HCT116 (cell line): ENCODE data around the gene MTARC2. TPM values are rescaled to one million over a fixed set of nuclear protein-coding genes. Genes with fewer than 3 reads are reported as not detected.

ENCODE experiments used
- ATAC-seq: fragments of 200-7000 bp; cut with Tn5 transposase; 2 replicates; pipeline ENCODE4 v1.9.1; 2020; ENCODE audit warnings: mild to moderate bottlenecking, moderate library complexity
- BruUV-seq: library from RNA; stranded (reverse); fragments of 400-500 nt; replicated peaks from 2 replicates; lab custom pipeline; 2021; lab: Mats Ljungman, UMichigan
- CTCF ChIA-PET: fragments of 300-600 bp; sonication (Branson Sonifier 250); formaldehyde crosslinking; loops from one replicate; lab custom pipeline; 2021; ENCODE audit warnings: antibody characterized with exemption; lab: Charles Lee
- POLR2A ChIA-PET: fragments of 300-600, 350-600 bp; sonication (Branson Sonifier 250); formaldehyde crosslinking; loops from one replicate; lab custom pipeline; 2021; ENCODE audit warnings: antibody characterized with exemption; lab: Charles Lee
- RAD21 ChIA-PET, 2 experiments: fragments of 300-600 bp; sonication (Branson Sonifier 250); formaldehyde crosslinking; loops; one replicate each; lab custom pipeline; 2023; ENCODE audit warnings: low total read pairs in 2 of 2; ENCODE audit not compliant: uncharacterized antibody in 2 of 2, unreplicated experiment in 2 of 2, low non-redundant PET in 1 of 2; lab: Charles Lee
- DNase-seq: peaks from one replicate; pipeline ENCODE4 v3.0.0-alpha.2; 2010; ENCODE audit warnings: low read depth, low spot score
- H2AFZ ChIP-seq: fragments of 200-600 bp; shearing (Covaris generic), sonication (generic); 2 replicates; pipeline ENCODE4 v1.6.1; 2017; ENCODE audit warnings: low read depth, mixed run types, mixed read lengths, antibody characterized with exemption, low read length; ENCODE audit not compliant: poor library complexity, severe bottlenecking
- H3K27ac ChIP-seq: 2 replicates; pipeline ENCODE4 v1.5.1; 2012; ENCODE audit warnings: low read depth, low read length
- H3K27me3 ChIP-seq: fragments of 200-600 bp; sonication (generic); 2 replicates; pipeline ENCODE4 v1.6.1; 2016; ENCODE audit warnings: mixed run types, low read length, mixed read lengths; ENCODE audit not compliant: insufficient read depth
- H3K36me3 ChIP-seq, 2 experiments: fragments of 200-500 bp in 1 of 2; fragments of 200-600 bp in 1 of 2; sonication (Bioruptor generic) in 1 of 2; sonication (generic) in 1 of 2; 2 replicates each; pipeline versions ENCODE4 v1.5.1 to v1.6.1; 2014 to 2016; ENCODE audit warnings: low read length in 2 of 2, inconsistent platforms in 1 of 2, mixed read lengths in 1 of 2, mixed run types in 1 of 2; ENCODE audit not compliant: insufficient read depth in 2 of 2, control insufficient read depth in 1 of 2
- H3K4me1 ChIP-seq, 2 experiments: fragments of 200-600 bp in 1 of 2; sonication (generic) in 1 of 2; 2 replicates each; pipeline versions ENCODE4 v1.5.1 to v1.6.1; 2012 to 2017; ENCODE audit warnings: low read length in 2 of 2, inconsistent platforms in 1 of 2, mild to moderate bottlenecking in 1 of 2, mixed read lengths in 1 of 2, mixed run types in 1 of 2, moderate library complexity in 1 of 2; ENCODE audit not compliant: insufficient read depth in 2 of 2, control insufficient read depth in 1 of 2
- H3K4me2 ChIP-seq: fragments of 200-600 bp; sonication (generic); 2 replicates; pipeline ENCODE4 v1.6.1; 2017; ENCODE audit warnings: mixed run types, low read length, mixed read lengths
- H3K4me3 ChIP-seq, 2 experiments: fragments of 200-600 bp in 1 of 2; sonication (generic) in 1 of 2; replicated peaks in 1 of 2; 2 replicates each; pipeline ENCODE4 v1.5.1; 2011 to 2016; ENCODE audit warnings: low read length in 2 of 2, control low read depth in 1 of 2, low read depth in 1 of 2, mild to moderate bottlenecking in 1 of 2, mixed read lengths in 1 of 2, mixed run types in 1 of 2
- H3K79me2 ChIP-seq: fragments of 200-600 bp; sonication (generic); 2 replicates; pipeline ENCODE4 v1.6.1; 2017; ENCODE audit warnings: mild to moderate bottlenecking, mixed run types, low read length, moderate library complexity, mixed read lengths; ENCODE audit not compliant: insufficient read depth
- H3K9ac ChIP-seq: fragments of 200-600 bp; sonication (generic); 2 replicates; pipeline ENCODE4 v1.6.1; 2016; ENCODE audit warnings: low read length, mixed read lengths
- H3K9me2 ChIP-seq: fragments of 200-600 bp; sonication (generic), shearing (Covaris generic); 2 replicates; pipeline ENCODE4 v1.6.1; 2017; ENCODE audit warnings: mixed run types, mild to moderate bottlenecking, moderate library complexity; ENCODE audit not compliant: insufficient read depth
- H3K9me3 ChIP-seq, 2 experiments: fragments of 200-500 bp in 1 of 2; fragments of 200-600 bp in 1 of 2; sonication (Bioruptor generic) in 1 of 2; sonication (generic) in 1 of 2; 2 replicates each; pipeline ENCODE4 v1.6.1; 2014 to 2017; ENCODE audit warnings: low read length in 2 of 2, mixed read lengths in 2 of 2, inconsistent platforms in 1 of 2, low read depth in 1 of 2, mild to moderate bottlenecking in 1 of 2, mixed run types in 1 of 2, moderate library complexity in 1 of 2; ENCODE audit not compliant: control insufficient read depth in 1 of 2, insufficient read depth in 1 of 2
- H4K20me1 ChIP-seq: fragments of 200-600 bp; sonication (generic), shearing (Covaris generic); 2 replicates; pipeline ENCODE4 v1.6.1; 2017; ENCODE audit warnings: mixed run types, mild to moderate bottlenecking, moderate library complexity; ENCODE audit not compliant: insufficient read depth
- ELF1 ChIP-seq: IDR thresholded peaks from 2 replicates; pipeline ENCODE4 v1.6.1; 2012; ENCODE audit warnings: low read depth, borderline replicate concordance
- EZH2 ChIP-seq: fragments of 200-600 bp; sonication (generic); IDR thresholded peaks from 2 replicates; pipeline ENCODE4 v1.6.1; 2017; ENCODE audit warnings: antibody characterized with exemption, mixed run types
- FOSL1 ChIP-seq: IDR thresholded peaks from 2 replicates; pipeline ENCODE4 v1.6.1; 2012; ENCODE audit warnings: low read depth
- RAD21 ChIP-seq: IDR thresholded peaks from 2 replicates; pipeline ENCODE4 v1.6.1; 2012; ENCODE audit warnings: low read depth, mild to moderate bottlenecking
- SIN3A ChIP-seq: IDR thresholded peaks from 2 replicates; pipeline ENCODE4 v1.6.1; 2012; ENCODE audit warnings: low read depth
- SRF ChIP-seq: IDR thresholded peaks from 2 replicates; pipeline ENCODE4 v1.6.1; 2012; ENCODE audit warnings: low read depth
- ZFX ChIP-seq: fragments of 450-650 bp; IDR thresholded peaks from 2 replicates; pipeline ENCODE4 v1.6.1; 2017
- ZNF274 ChIP-seq: fragments of 200-500 bp; sonication (Bioruptor generic); IDR thresholded peaks from 2 replicates; pipeline ENCODE4 v1.6.1; 2014; ENCODE audit warnings: mild to moderate bottlenecking, low read depth, low read length, inconsistent platforms
- intact Hi-C: fragments of 100-400 bp; cut with micrococcal nuclease; formaldehyde crosslinking; loops from 2 replicates; pipeline ENCODE4 v1.10.0; 2022
- total RNA-seq: library from RNA; stranded (reverse); gene quantifications from one replicate; pipeline ENCODE4 v1.2.1, GENCODE V29; 2021; ENCODE audit not compliant: unreplicated experiment
- TF ChIP-seq, protein P1 (sequence below): IDR thresholded peaks from 2 replicates; pipeline ENCODE4 v1.6.1; 2012
- TF ChIP-seq, protein P2 (sequence below): IDR thresholded peaks from 2 replicates; pipeline ENCODE4 v1.6.1; 2012; ENCODE audit warnings: low read depth
- TF ChIP-seq, protein P3 (sequence below), 3 experiments: fragments of 200-600 bp in 1 of 3; sonication (generic) in 1 of 3; IDR thresholded peaks in 2 of 3; conservative IDR thresholded peaks in 1 of 3; 2 replicates each; pipeline ENCODE4 v1.5.1; 2012 to 2017; ENCODE audit warnings: low read depth in 2 of 3, low read length in 2 of 3, antibody characterized with exemption in 1 of 3, borderline replicate concordance in 1 of 3, control low read depth in 1 of 3, mild to moderate bottlenecking in 1 of 3, mixed read lengths in 1 of 3, mixed run types in 1 of 3, moderate library complexity in 1 of 3; ENCODE audit not compliant: insufficient read depth in 1 of 3

The MTARC2 gene
- total RNA-seq, 1 experiment from 2014 or later: 16.6 TPM

DNA sequence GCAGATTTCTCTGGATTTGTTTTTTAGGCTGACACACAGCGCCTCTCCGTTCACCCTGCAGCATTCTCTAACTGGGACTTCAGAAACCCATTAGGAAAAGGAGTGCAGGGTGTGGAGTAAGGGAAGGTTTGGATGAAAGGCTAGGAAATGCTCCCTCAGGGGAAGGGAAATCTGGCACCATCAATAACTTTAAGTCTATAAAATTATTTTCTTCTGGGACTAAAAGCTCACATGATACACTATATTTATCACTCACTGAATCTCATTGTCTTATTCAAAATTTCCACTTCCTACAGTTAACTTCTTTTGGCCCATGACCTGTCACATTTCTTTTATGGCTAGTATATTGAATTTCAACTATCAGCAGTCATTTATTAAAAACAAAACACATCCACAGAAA is 85.3 kb downstream of the MTARC2 start:
- Histone ChIP-seq H3K27me3 (no peaks in the 10 kb centered on the region), H3K4me1 (no peaks in the 10 kb centered on the region), H4K20me1 (no peaks in the 10 kb centered on the region), H3K4me2 (no peak overlapping the region), H3K9me3 (no peaks in the 10 kb centered on the region), H3K9me2 (no peaks in the 10 kb centered on the region)
- DNase-seq: no peak
- ChIA-PET POLR2A (no interaction called here), CTCF (no interaction called here)
- no TSS peak for BruUV-seq
- no peak for TF ChIP-seq ZFX
- no peak for TF ChIP-seq SRF
- TF ChIP-seq, protein P1, sequence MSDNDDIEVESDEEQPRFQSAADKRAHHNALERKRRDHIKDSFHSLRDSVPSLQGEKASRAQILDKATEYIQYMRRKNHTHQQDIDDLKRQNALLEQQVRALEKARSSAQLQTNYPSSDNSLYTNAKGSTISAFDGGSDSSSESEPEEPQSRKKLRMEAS: no peak
- no peak for TF ChIP-seq ELF1
- no peak for TF ChIP-seq FOSL1
- no peak for TF ChIP-seq RAD21
- TF ChIP-seq, protein P2, sequence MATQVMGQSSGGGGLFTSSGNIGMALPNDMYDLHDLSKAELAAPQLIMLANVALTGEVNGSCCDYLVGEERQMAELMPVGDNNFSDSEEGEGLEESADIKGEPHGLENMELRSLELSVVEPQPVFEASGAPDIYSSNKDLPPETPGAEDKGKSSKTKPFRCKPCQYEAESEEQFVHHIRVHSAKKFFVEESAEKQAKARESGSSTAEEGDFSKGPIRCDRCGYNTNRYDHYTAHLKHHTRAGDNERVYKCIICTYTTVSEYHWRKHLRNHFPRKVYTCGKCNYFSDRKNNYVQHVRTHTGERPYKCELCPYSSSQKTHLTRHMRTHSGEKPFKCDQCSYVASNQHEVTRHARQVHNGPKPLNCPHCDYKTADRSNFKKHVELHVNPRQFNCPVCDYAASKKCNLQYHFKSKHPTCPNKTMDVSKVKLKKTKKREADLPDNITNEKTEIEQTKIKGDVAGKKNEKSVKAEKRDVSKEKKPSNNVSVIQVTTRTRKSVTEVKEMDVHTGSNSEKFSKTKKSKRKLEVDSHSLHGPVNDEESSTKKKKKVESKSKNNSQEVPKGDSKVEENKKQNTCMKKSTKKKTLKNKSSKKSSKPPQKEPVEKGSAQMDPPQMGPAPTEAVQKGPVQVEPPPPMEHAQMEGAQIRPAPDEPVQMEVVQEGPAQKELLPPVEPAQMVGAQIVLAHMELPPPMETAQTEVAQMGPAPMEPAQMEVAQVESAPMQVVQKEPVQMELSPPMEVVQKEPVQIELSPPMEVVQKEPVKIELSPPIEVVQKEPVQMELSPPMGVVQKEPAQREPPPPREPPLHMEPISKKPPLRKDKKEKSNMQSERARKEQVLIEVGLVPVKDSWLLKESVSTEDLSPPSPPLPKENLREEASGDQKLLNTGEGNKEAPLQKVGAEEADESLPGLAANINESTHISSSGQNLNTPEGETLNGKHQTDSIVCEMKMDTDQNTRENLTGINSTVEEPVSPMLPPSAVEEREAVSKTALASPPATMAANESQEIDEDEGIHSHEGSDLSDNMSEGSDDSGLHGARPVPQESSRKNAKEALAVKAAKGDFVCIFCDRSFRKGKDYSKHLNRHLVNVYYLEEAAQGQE: no peak
- TF ChIP-seq, protein P3, sequence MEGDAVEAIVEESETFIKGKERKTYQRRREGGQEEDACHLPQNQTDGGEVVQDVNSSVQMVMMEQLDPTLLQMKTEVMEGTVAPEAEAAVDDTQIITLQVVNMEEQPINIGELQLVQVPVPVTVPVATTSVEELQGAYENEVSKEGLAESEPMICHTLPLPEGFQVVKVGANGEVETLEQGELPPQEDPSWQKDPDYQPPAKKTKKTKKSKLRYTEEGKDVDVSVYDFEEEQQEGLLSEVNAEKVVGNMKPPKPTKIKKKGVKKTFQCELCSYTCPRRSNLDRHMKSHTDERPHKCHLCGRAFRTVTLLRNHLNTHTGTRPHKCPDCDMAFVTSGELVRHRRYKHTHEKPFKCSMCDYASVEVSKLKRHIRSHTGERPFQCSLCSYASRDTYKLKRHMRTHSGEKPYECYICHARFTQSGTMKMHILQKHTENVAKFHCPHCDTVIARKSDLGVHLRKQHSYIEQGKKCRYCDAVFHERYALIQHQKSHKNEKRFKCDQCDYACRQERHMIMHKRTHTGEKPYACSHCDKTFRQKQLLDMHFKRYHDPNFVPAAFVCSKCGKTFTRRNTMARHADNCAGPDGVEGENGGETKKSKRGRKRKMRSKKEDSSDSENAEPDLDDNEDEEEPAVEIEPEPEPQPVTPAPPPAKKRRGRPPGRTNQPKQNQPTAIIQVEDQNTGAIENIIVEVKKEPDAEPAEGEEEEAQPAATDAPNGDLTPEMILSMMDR (IDR thresholded peaks at IDR 0.05 in 2 of 3, conservative IDR thresholded peaks at IDR 0.05 in 1 of 3; ENCODE audit: borderline replicate concordance in 1 of 3, insufficient read depth in 1 of 3, low read depth in 2 of 3, low read length in 2 of 3): no peak
- TF ChIP-seq EZH2: no peak
- TF ChIP-seq ZNF274: no peak
- TF ChIP-seq SIN3A: no peak
- TF ChIP-seq, all 23 proteins: peak for 0
- H3K9ac ChIP-seq: no peak overlapping the region
- intact Hi-C loops: no loop called here
- no peaks in the 10 kb centered on the region for H3K79me2 ChIP-seq
- no peak overlapping the region for H2AFZ ChIP-seq
- no peak overlapping the region for H3K27ac ChIP-seq
- no peak for ATAC-seq
- no peaks in the 10 kb centered on the region for H3K36me3 ChIP-seq
- no peak overlapping the region for H3K4me3 ChIP-seq
- RAD21 ChIA-PET: no interaction called here

Other genes with a start within 250 kb of the MTARC2 start
- 3.6 TPM for gene MARK1, start 220.2 kb upstream of the MTARC2 start, total RNA-seq
- 16.8 TPM for gene C1orf115, start 58.0 kb upstream of the MTARC2 start, total RNA-seq
- 26.5 TPM for gene MTARC1, start 38.6 kb downstream of the MTARC2 start, total RNA-seq
- gene HLX, start 131.1 kb downstream of the MTARC2 start, total RNA-seq: 1.8 TPM